NCI-H2171 (cell line): ENCODE data around the gene FOXO3.
A peak's percentile ranks its signal among the peaks of the same experiment; 100 is the strongest.
"Not testable (repeated sequence)": the region's sequence is repeated elsewhere in the genome, so short reads cannot be mapped to it uniquely, and the experiment has no call there.

Source experiments
- DNase-seq: peaks from one replicate; lab custom pipeline; 2025; lab: John Stamatoyannopoulos, UW

Gene FOXO3

DNA sequence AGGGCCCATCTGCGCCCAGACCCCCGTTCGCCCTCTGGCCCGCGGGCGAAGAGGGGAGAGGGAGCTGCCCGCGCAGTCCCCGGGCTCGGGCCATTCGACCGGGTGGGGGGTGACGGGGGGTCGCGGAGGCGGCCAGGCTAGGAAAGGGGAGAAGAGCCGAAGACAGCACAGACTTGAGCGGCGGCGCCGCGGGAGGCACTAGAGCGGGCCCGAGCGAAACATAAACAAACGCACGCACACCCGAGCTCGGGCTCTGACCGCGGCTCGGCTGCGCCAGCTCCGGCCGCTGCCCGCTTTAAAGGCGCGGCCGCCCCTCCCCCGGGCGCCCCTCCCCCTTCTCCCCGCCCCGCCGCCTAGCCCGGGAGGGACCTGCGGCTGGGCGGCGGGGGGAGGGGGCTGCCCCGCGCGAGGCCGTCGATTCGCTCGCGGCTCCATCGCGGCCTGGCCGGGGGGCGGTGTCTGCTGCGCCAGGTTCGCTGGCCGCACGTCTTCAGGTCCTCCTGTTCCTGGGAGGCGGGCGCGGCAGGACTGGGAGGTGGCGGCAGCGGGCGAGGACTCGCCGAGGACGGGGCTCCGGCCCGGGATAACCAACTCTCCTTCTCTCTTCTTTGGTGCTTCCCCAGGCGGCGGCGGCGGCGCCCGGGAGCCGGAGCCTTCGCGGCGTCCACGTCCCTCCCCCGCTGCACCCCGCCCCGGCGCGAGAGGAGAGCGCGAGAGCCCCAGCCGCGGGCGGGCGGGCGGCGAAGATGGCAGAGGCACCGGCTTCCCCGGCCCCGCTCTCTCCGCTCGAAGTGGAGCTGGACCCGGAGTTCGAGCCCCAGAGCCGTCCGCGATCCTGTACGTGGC is at the start of gene FOXO3:
FOXO3 (plus strand) TSS at position 455 of the 846 bp plus-strand sequence; CDS start at position 747, 292 bp downstream.
- peak; percentile 73 for DNase-seq

DNA sequence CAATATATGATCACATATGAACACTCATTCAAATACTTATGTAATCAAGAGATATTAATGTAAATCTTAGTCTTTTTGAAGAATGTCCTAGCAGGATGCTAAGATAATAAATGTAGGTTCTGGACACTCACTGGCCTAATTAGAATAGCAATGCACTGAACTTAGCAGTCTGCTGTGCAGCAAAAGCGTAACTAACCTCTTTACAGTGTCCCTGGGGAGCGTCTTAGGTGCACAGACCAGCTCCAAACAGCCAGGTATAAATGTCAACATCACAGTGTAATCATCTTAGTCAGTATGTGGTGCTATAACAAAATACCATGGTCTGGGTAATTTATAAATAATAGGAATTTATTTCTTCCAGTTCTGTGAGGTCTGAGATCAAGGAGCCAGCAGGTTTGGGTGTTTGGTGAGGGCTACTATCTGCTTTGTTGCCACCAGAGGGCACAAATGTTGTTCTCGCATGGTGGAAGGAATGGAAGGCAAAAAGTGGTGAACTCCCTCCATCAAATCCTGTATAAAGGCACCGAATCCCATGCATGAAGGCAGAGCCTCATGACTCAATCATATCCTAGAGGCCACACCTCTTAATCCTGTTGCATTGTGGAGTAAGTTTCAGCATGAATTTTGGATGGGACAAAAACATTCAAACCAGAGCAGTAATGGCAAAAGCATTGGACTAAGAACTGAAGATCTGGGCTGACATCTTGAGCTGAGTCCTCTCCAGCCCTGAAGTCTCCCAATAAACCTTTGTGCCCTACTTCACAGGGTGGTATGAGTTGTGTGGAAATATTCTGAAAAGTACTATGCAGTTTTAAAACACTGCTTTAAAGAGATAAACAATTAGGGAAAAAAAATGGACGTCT is 41.8 kb upstream of the FOXO3 start:
- peak; percentile 26 for DNase-seq

DNA sequence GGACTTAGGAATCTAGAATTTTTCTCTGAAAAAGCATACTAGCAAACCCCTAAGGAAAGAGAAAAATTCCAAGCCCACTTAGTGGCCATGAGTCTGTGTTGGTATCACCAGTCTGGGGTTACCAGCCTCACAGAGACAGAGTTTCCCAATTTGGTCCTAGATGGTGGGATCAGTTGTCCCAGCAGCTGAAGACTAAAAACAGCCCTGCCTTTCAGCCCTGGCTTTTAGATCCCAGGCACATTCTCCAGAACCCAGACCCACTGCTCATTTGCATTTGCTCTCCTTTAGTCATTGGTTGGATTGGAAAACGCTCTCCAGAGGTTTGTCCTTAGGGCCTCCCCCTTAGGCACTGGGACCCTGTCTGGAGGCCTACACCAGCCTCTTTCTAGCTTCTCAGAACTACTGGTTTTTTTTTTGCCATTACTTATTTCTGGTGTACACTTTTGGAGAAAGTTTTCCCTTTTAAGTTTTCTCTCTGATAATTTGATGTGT is 39.1 kb upstream of the FOXO3 start:
- no peak for DNase-seq

DNA sequence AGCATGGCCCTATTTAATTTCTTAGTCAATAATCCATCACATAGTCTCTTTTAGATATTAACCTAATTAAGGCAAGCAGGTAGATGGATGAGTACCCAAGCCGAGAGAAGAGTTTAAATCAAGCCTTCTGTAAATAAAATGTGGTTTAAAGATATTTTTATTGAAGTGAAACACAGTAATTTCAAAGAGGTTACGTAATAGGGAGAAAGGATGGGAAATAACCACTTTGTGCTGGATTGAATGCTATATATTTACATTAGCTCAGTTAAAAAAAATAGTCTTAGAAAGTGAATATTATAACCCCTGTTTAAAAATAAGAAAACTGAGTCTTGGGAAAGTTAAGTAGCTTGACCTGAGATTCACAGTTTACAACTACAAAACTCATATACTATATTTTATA is 37.0 kb upstream of the FOXO3 start:
- DNase-seq = no peak

DNA sequence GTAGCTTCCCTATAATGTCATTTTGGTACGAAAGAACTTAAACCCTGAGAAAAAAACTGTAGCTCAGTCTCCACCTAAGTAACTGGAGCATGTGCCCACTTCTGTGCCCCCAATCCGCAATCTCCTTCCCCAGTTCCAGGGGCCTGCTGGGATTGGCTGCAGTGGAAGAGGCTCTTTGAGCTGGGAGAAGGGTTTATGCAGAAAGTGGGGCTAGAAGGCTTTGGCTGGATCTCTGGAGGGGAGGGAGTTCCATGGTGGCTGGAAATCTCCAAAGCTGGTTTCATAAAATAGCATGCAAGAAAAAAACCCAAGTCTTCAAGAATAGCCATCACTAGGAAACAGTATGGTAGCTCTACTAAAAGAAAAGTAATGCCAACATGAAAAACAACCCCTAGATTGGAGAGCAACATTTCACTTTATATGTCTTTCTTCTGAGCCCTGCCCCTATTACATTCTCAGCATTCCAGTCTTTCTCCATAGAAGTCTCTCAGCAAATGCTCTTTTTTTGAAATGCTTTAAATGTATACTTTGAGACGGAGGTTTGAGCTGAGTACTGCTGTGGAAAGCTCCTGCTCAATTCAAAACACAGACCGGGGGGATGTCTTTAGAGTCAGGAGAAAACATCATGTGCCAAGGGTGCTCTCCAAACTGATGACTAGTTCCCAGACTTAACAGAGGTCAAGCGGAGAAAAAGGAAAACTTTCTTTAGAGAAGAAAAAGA is 36.0 kb upstream of the FOXO3 start:
- DNase-seq = no peak

DNA sequence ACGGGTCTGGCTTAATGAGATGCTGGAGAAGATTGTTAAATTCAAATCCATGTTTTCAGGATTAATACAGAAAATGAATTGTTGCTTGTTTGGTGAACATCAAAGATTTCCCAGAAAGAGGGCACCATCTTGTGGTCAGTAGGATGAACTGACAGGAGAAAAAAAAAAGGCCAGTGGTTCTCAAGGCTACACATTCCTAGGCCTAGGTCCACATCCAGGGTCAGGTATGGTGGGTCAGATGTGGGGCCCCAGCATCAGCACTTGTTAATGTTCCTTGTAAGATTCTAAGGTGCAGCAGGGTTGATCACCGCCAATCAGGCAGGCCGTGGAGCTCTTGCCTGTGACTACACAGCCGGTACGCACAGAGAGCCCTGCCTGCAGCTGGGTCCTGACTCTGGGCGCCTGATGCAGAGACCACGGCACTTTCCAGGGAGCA is 34.0 kb upstream of the FOXO3 start:
- peak; percentile 29 for DNase-seq

DNA sequence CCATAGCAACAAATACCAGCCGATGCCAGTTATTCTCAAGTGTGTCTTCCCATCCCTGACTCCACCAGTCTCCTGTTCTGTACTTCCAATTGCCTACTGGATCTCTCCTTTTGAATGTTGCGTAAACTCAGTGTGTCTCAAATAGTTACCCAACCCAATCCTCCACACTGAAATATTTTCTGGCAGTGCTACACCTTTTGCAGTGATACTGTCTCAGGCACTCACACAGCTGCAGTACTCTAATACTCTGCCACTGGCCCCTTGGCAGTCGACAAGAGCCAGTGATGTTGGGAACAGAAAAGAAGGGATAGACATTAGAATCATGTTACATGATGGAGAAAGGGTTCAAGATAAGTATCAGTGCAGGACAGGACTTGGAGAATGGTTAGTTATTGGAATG is 31.8 kb upstream of the FOXO3 start:
- no peak for DNase-seq

DNA sequence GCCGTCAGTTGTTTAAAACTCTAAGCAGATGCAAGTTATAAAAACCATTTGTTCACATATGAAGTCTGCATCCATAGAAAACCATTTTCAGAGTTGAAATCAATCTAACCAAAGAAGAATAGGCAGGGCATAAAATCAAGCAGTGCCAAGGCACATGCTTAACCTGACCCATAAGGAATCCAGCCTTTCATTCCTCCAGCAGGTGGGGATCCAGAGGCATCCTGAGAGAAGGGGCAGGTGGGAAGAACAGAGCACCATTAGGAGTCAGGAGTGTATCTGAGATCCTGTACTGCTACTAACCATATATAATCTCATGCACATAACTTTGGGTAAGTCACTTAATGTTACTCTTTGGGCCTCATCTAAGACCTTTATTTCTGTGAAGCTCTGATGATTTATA is 29.4 kb upstream of the FOXO3 start:
- no peak for DNase-seq

DNA sequence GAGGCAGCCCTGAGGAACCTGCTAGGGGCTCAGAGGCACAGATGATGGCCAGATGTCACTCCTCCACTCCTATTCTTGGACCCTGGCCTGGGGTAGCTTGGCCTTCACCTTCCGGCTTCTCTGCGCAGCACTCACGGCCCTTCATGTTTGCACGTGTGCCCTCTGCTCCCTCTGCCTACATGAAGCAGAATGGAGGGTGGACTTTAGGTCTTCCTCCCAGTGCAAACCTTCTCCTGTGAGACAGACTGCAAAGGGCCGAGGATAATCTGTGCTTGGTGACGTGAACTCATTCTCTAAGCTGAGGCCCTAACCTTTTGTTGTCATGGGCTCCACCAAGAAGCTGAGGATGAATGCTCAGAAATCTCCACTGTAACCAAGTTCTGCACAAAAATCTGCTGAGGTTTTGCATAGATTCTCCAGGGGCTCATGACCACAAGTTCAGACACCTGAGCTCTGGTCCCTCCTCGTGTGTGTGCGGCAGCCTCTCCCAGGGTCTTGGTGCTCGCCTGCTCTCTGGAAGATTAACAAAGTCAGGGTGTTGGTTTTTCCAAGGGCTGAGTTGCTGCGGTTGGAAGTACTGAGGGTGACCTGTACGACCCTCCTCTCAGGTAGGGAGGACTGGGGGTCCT is 25.5 kb upstream of the FOXO3 start:
- DNase-seq = no peak

DNA sequence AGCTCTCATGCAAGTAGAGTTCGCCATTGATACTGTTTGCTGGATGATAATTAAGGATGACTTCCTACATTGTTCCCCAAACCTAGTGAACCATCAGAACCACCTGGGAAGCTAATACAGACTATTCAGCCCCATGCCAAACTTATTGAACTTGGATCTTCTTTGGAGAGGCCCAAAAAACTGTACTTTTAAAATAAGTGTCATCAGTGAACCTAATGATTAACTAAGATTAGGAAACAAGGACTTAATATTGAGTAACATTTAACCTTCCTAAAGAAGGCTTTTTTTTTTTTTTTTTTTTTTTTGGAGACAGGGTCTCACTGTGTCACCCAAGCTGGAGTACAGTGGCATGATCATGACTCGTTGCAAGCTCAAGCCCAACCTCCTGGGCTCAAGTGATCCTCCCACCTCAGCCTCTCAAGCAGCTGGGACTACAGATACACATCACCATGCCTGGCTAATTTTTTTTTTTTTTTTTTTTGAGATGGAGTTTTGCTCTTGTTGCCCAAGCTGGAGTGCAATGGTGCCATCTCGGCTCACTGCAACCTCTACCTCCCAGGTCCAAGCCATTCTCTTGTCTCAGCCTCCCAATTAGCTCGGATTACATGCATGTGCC is 24.7 kb upstream of the FOXO3 start:
- DNase-seq = not testable (repeated sequence)

DNA sequence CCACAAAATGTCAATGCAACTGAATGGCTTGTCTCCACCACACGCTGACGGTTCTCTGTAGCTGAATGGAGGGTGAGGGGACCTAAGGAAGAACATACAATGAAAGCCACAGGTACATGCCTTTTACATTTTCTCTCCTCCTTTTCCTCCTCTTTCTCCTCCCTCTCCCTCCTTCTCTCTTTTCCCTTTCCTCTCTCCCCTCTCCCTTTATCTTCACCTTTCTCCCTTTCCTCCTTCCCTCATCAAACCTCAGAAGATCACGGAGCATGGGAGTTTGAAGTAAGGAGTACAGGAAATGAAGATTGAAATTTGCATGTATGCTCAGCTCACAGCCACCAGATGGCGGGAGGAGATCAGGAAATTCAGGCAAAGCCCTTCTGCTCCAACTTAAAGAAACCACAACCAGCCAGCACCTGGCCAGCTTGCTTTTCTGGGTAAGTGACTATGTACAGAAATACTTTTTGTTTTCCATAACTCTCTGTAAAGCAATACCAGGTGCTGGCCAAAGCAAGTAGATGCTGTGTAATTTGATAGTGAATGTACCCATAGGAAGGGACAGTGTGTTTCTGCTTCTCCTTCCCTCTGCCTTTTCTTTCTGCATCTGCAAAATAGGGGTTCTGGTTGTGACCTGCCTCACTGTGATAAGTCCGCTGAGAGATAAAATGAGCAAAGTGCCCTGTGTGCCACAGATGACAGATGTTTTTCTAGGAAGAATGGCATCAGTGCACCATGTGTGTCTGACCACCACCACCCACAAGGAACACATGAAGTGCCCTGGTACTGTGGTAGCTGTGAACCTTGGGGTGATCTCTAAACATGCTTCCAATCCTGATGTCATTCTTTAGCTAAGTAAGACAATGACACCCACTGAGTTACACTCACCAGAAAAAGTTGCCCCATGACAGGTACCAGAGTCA is 18.6 kb upstream of the FOXO3 start:
- peak; percentile 77 for DNase-seq

DNA sequence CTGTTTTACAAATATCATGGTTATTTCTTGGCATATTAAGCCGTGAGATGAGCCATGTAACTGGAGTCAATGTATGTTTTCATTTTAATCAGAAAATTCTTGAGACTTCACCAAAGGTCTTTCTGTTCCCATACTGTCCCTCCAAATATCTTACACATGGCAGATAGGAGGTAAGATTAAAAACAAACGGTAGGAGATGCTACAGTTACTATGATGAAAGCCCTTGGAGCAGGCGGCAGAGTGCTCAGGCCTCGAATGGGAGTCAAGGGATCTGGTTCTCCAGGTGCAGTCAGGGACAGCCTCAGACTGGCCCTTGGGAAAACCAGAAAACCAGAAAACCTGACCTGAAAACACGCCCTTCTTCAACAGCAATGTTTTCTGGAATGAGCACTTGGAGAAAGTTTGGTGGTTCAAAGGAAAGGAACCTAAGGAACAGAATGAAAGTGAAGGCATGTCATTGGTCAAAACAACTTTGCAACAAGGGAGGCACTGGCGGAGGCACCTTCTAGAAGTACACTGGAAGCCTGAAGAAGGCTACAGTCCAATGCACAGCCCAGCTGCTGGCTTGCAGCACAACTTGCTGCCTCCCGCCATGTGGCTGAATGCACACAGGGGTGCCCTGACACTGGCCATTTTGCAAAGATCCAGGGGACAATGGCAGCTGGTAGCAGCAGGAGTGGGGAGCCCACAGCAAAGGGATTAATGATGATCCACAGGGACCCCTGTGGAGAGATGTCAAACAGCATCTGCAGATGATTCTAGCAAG is 17.4 kb upstream of the FOXO3 start:
- no peak for DNase-seq

DNA sequence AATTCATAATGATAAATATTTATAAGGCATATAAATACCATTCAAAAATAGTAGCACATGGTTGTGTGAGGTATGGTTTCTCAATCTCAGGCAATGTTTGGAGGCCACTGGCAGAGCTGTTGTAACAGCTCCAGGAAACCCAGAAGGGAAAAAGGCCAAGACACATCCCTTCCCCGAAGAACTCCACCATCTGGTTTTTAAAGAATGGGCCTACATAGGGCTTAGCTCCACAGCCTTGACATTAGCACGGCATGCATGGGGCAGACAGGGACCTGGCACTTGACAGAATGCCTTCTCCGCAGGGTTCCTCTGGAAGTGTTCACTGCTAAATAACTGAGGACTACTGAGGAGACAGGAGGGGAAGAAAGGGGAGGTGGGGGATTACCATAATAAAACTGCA is 16.1 kb upstream of the FOXO3 start:
- DNase-seq = no peak

DNA sequence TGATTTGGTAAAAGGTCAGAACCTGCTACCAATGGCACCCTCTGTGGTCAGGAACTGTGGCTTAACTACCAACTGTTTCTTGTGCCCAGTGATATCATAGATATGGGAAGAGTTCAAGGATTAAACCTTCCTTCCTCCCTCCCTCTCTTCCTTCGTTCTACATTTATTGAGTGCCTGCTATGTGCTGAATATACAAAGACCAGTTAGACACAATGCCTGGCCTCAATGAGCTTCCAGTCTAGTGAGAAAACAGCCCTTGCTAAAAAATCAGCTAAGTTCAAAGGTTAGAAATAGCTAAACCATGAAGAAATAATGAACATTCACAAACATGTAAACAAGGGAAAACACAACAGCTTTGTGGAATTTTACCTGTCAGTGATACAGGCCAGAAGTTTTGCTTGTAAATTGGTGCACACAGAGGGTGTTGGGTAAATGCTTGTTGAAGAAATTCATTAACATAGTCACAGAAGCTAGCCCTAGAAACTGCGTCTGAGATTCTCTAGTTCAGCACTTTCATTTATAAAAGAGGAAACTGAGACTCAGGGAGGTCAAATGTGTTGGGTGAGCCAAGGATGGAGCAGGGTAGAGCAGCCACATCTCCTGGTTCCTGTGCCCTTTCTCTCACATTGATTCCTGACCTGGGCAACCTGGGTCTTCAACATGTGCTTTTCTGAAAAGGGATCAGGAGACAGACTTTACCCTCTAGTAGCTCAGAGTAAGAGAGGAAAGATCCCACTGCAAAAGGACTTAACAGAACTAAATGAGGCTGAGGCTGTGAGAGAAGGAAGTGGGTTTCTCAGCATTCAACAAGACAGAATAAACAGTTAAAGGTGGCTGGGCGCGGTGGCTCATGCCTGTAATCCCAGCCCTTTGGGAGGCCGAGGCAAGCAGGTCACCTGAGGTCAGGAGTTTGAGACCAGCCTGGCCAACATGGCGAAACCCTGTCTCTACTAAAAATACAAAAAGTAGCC is 14.4 kb upstream of the FOXO3 start:
- no peak for DNase-seq

DNA sequence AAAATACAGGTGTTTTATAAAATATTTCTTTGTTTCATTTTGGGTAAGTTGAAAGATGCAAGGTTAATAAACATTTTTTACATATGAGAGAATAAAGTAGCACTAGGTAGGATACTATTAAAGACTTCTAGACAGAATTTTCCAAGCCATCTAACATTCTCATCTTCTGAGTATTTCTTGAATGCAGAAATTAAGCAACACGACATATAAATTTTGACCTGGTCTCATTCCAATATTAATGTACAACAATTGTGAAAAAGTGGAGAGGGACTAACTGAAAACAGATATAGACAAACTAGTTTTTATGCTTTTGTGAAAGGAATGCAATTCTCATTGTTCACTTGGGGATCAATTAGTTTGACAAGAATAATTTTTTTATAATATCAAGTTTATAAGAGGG is 11.5 kb upstream of the FOXO3 start:
- no peak for DNase-seq

DNA sequence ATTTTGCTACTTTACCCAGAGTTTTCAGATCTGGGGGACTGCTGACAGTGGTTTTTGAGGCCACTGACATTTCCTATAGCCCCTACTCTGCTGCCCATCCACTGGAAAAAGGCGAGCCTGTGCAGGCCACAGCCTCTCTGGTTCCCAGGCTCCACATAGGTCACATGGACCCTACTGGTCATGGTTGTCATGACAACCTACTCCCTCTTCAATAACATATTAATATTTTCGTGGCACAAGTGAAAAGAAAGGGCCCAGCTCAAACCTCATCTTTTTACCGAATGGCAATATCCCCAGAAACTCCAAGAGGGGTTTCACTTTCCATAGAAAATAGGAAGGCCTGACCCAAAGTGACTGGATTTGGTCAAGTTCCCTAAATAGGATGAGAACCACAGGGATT is 11.0 kb upstream of the FOXO3 start:
- DNase-seq = no peak

DNA sequence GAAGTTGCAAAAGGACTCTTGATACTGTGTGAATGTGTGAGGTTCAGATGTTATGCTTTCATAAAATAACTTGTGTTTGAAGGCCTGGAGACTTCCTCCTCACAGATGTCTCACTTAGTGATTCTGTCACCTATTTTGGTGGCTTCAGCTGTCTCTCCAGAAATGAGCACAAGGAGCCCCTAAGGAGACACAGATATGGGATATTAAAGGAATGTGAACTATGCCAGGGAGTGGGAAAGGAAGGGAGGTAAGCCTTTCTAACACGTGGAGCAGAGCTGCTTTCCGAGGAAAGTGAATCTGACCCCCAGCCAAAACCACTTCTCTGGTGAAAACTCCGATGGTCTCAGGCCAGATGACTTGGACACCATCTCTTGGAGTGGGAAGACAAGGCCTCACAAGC is 10.5 kb upstream of the FOXO3 start:
- no peak for DNase-seq

DNA sequence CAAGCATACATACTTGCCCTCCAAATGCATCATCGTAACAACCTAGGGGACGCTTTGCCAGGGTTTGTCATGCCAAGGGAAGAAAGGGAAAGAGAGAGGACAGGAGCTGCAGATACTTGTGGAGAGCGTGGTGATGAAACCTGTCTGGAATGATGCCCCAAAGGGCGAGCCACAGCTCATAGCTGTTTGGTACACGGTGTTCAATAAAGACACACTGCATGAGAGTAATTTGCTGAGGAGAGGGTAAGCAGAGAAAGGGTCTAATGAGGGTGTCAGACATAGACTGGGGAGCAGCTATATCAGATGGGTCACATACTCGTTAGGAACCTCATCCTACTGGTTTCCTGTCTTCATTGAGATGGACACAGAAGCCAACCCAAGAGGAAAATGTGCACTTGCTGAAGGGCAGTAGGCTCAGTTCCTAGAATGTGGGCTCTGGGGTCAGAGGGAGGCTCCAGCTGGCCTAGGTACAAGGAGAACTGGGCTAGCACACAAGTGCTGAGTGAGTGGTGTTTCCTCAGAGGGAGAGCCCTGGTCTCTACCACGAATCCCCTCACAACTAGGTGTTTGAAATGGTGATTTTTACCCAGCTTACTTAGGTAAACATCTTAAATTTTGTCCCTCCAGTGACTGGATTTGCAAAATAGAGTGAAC is 5.2 kb upstream of the FOXO3 start:
- no peak for DNase-seq
